ENCODE data around the gene PEAK3. TPM values are rescaled to one million over a fixed set of nuclear protein-coding genes. Genes with fewer than 3 reads are reported as not detected.

The PEAK3 gene
- total and polyA plus RNA-seq, 9 of the 15 experiments (the other 6 are each of a cell fraction or from before 2014, with no cell fraction given): 0.07 to 0.40 TPM; not detected in 7

DNA sequence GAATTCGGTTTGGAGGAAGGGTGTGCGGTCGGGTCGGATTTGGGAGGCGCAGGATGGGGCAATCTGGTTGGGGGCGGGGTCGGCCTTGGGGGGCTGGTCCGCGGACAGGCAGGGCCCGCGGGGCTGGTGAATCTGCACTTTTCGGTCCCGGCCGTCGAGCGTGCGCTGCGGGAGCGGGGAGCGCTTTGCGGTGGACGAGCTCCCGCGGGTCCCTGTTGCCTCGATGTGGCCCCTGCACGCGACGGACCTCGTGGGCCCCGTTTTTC is 11.9 kb downstream of the PEAK3 start (continued):
- TF ChIP-seq DPF2 (IDR thresholded peaks at IDR 0.05): no peak
- no peak for TF ChIP-seq SETDB1 (IDR thresholded peaks at IDR 0.05; ENCODE audit: low read length)
- no peak for TF ChIP-seq NR2F6 (CRISPR knock-in tag; IDR thresholded peaks at IDR 0.05)
- no peak for TF ChIP-seq ZNF696 (CRISPR knock-in tag; conservative IDR thresholded peaks at IDR 0.05)
- TF ChIP-seq SIN3B (IDR thresholded peaks at IDR 0.05; ENCODE audit: low read depth): no peak
- TF ChIP-seq HMG20B (CRISPR knock-in tag; IDR thresholded peaks at IDR 0.05): no peak
- TF ChIP-seq, protein P1, sequence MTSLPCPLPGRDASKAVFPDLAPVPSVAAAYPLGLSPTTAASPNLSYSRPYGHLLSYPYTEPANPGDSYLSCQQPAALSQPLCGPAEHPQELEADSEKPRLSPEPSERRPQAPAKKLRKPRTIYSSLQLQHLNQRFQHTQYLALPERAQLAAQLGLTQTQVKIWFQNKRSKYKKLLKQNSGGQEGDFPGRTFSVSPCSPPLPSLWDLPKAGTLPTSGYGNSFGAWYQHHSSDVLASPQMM (CRISPR knock-in tag; IDR thresholded peaks at IDR 0.05): no peak
- no peak for TF ChIP-seq BRCA1 (IDR thresholded peaks at IDR 0.05)
- TF ChIP-seq BRCA1 (CRISPR knock-in tag; IDR thresholded peaks at IDR 0.05): no peak
- TF ChIP-seq HDGF (IDR thresholded peaks at IDR 0.05): 0 out of 2 replicates have a peak, but pooled peaks have one; percentile 5
- TF ChIP-seq FOXK1 (CRISPR knock-in tag; IDR thresholded peaks at IDR 0.05; ENCODE audit: borderline replicate concordance): no peak
- TF ChIP-seq KDM2B (CRISPR knock-in tag; IDR thresholded peaks at IDR 0.05): no peak
- TF ChIP-seq MYNN (IDR thresholded peaks at IDR 0.05): no peak
- no peak for TF ChIP-seq MYNN (CRISPR knock-in tag; IDR thresholded peaks at IDR 0.05)
- TF ChIP-seq EZH2 (IDR thresholded peaks at IDR 0.05; ENCODE audit: borderline replicate concordance, low read depth, low read length): no peak
- TF ChIP-seq CHD4 (IDR thresholded peaks at IDR 0.05; ENCODE audit: insufficient read depth, insufficient replicate concordance, low read depth, low read length, poor library complexity, severe bottlenecking): no peak
- no peak for TF ChIP-seq ARID1B (IDR thresholded peaks at IDR 0.05)
- TF ChIP-seq, protein P2, sequence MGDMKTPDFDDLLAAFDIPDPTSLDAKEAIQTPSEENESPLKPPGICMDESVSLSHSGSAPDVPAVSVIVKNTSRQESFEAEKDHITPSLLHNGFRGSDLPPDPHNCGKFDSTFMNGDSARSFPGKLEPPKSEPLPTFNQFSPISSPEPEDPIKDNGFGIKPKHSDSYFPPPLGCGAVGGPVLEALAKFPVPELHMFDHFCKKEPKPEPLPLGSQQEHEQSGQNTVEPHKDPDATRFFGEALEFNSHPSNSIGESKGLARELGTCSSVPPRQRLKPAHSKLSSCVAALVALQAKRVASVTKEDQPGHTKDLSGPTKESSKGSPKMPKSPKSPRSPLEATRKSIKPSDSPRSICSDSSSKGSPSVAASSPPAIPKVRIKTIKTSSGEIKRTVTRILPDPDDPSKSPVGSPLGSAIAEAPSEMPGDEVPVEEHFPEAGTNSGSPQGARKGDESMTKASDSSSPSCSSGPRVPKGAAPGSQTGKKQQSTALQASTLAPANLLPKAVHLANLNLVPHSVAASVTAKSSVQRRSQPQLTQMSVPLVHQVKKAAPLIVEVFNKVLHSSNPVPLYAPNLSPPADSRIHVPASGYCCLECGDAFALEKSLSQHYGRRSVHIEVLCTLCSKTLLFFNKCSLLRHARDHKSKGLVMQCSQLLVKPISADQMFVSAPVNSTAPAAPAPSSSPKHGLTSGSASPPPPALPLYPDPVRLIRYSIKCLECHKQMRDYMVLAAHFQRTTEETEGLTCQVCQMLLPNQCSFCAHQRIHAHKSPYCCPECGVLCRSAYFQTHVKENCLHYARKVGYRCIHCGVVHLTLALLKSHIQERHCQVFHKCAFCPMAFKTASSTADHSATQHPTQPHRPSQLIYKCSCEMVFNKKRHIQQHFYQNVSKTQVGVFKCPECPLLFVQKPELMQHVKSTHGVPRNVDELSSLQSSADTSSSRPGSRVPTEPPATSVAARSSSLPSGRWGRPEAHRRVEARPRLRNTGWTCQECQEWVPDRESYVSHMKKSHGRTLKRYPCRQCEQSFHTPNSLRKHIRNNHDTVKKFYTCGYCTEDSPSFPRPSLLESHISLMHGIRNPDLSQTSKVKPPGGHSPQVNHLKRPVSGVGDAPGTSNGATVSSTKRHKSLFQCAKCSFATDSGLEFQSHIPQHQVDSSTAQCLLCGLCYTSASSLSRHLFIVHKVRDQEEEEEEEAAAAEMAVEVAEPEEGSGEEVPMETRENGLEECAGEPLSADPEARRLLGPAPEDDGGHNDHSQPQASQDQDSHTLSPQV (IDR thresholded peaks at IDR 0.05): no peak
- no peak for TF ChIP-seq ZNF717 (CRISPR knock-in tag; IDR thresholded peaks at IDR 0.05)
- TF ChIP-seq, protein P3, sequence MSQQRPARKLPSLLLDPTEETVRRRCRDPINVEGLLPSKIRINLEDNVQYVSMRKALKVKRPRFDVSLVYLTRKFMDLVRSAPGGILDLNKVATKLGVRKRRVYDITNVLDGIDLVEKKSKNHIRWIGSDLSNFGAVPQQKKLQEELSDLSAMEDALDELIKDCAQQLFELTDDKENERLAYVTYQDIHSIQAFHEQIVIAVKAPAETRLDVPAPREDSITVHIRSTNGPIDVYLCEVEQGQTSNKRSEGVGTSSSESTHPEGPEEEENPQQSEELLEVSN (IDR thresholded peaks at IDR 0.05; ENCODE audit: borderline replicate concordance in 1 of 2, extremely low read depth in 1 of 2, insufficient read depth in 1 of 2, insufficient read length in 1 of 2, low read depth in 1 of 2, low read length in 1 of 2, poor library complexity in 1 of 2, severe bottlenecking in 1 of 2): peak in 1 of 2 experiments; percentile 26
- TF ChIP-seq EP400 (IDR thresholded peaks at IDR 0.05): no peak
- no peak for TF ChIP-seq EWSR1 (IDR thresholded peaks at IDR 0.05; ENCODE audit: borderline replicate concordance, low read depth, partially characterized antibody)
- TF ChIP-seq, protein P4, sequence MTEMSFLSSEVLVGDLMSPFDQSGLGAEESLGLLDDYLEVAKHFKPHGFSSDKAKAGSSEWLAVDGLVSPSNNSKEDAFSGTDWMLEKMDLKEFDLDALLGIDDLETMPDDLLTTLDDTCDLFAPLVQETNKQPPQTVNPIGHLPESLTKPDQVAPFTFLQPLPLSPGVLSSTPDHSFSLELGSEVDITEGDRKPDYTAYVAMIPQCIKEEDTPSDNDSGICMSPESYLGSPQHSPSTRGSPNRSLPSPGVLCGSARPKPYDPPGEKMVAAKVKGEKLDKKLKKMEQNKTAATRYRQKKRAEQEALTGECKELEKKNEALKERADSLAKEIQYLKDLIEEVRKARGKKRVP (CRISPR knock-in tag; IDR thresholded peaks at IDR 0.05): no peak
- no peak for TF ChIP-seq TRIM24 (IDR thresholded peaks at IDR 0.05)
- TF ChIP-seq BRD9 (IDR thresholded peaks at IDR 0.05; ENCODE audit: low read depth, partially characterized antibody): no peak
